Measurements from ENCODE around the gene MIDN.

MIDN gene

DNA sequence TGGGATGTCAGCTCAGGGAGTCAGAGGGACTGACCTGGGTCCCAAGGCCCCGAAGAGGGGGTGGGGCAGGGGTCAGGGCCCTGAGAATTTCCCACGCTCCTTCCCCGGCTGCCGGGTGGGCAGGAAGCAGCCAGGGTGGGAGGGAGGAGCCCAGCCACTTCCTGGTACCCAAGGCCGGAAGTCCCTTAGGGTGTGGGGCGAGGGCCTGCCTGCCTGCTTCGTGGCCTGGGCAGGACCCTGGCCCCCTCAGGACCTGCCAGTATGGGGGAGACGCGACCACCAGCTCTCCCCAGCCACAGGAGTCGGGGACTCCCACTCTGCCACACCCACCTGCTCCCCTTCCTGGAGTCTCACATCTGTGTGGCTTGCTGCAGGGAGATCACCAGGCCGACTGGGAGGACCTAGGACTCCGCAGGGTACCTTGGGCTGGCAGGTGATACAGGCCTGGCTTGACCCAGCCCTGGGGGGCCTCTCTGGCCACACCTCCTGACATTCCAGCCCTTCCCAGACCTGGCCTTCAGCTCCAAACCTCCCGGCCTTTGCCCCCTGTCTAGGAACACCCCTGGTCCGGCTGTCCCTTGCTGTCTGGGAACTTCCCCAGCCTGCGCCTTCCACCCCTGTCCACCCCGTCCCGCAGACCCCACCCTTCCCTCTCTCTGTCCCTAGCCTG, 11.0 kb downstream of the MIDN start:
- DNase-seq, result peak in 3 of 5 experiments; percentile 61 to 88 (median 77)

- DNase-seq, result peak in 3 of 5 experiments; percentile 40 to 60 (median 55)
These were observed 11.7 kb downstream of the MIDN start for GRCh38 chr19:1259876-1260748.

DNA sequence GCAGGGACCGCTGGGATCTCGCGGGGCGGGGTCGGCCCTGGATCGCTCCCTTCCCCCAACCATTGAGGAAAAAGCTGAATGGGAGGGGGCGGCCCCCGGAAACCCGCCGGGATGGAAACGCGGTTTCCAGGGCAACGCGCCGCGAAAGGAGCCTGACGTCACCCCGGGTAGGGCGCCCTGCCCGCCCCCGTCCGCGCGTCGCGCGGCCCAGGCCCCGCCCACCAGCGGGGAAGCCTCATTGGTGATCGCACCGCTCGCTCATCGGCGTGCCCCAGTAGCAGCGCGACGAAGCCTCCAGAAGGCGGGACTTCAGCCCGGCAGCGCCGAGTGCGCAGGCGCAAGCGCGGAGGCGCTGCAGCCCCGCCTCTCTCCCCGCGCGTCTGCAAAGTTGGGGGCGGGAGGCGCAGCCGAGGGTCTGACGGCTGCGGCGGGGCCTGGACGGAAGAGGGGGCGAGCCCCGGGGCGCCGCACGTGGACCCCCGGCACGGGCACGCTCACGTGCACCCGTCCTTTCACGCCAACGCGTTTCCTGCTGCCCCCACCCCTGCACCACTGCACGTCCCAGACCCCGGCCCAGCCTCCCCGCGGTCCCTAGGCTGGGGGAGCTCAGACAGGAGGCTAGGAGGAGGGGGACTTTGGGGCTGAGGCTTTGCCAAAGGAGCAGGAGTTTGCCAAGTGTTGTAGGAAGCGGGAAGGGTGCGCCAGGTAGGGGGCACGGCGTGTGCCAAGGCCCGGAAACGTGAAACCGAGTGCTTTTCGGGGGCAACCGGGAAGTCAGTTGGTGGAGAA, 12.6 kb downstream of the MIDN start:
- DNase-seq, result peak; percentile 94 to 97 (median 96)

GRCh38 chr19:1261538-1261797, 13.1 kb downstream of the MIDN start:
- DNase-seq, result peak in 1 of 5 experiments; percentile 41

DNA sequence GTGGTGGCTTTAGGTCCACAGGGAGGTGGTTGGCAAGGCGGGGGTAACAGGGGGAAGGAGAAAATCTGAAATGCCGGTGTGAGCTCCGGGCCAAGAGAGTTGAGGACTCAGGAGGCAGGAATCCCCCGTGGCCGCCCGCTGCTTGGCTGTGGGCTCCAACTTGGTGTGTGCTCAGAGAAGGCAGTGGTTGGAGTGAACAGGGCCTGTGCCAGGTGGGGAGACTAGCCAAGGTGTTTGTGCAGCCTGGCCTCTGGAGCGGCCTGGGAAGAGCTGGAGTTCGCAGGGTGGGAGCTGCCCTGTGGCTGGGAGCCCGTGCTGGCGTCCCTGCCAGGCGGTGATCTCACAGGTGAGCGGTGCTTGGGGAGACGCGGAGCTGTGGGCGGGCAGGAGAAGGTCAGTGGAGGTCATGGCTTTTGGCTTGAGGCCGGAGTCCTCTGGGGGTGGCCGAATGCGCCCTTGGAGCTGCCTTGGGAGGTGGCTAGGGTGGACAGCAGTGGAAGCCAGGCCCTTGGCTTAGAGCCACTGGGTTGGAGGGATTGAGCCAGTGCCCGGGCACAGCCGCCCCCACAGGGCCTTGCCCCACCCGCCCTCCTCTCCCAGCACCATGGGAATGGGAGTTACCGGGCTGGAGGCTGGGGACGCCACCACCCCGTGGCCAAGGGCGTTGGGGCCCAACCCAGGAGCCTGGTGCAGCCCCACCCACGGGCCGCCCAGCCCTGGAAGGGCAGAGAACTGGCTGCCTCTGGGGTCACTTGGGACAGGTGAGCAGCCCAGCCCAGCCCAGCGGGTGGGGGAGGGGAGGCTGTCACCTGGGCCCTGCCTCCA, 13.6 kb downstream of the MIDN start:
- peak in 2 of 5 experiments; percentile 44 to 50 for DNase-seq

- no peak for DNase-seq
These were observed 14.3 kb downstream of the MIDN start for GRCh38 chr19:1262623-1263123.

DNA sequence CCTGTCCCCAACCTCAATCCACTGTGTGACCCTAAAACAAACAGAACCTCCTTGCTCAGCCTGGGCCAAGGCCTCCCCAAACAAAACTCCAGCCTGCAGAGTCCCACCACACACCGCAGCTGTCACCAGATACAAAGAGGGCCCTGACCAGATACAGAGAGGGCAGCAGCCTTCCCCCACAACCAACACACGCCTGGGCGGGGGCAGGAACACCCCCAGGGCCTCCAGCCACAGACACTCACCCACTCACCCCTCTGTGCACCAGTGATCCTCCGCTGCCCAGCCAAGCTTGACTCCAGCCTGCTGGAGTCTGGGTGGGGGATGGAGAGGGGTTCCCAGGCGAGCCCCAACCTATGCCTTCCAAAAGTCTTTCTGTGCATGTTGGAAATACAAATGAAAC, 14.8 kb downstream of the MIDN start:
- no peak for DNase-seq

DNA sequence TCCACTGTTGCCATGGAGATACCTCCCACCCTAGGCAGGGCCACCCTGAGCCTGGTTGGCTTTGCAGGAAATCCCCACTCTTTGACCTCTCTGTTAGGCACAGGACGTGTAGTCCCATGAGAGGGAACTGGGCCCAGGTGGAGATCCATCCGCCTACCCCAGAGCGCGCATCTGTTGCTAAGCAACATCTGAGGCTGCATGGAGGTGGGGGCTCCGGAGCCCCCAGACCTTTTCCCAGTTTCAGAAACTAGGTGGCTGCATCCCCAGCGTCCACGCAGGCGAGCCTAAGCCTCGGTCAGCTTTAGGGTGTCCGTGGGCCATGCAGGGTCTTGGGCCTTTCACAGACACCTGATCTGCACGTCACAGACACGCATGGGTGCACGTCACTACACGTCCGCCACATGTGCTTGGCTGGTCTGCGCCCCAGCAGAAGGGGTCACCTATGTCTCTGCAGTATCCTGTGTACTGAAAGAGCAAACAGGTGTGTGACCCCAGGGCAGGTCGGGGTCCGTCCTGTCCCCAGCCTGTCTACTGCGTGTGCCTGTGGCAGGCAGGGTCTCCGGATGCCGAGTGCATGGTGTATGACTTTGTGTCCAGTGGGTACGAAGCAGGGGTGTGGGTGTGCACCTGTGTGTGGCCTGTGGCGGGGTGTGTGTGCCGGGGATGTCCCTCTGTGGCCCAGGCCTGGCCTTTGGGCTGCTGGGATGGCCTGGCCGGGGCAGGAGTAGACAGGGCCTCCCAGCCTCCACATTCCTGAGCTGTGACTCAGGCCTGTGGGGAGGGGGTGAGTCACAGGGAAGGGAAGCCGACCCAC, 16.6 kb downstream of the MIDN start:
- no peak for DNase-seq

DNA sequence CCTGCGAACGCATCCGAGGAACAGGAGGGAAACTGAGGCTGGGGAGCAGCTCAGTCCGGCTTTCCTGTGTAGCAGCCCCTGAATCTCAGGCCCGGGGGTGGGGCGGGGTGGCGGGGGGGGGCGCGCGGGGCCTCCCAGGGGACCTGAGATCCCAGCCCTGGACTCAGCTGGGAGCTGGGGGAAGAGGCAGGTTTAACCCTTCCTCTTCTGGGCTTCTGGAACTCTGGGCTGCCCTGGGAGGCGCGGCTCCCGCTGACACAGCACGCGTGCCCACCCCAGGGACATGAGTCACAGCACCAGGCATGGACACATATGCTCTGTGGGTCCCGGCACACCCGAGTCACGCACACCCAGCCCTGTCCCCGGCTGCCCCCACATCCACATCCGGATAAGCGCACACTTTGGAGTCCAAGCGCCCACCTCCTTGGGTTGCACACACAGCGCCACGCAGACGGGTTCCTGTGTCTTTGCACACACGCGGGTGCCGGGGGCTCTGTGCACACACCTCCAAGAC, 17.3 kb downstream of the MIDN start:
- DNase-seq, result peak in 2 of 5 experiments; percentile 38 to 58

- DNase-seq, result peak; percentile 61 to 88 (median 79)
These were observed 17.9 kb downstream of the MIDN start for GRCh38 chr19:1266129-1266915.

- peak in 4 of 5 experiments; percentile 54 to 60 (median 57) for DNase-seq
These were observed 18.6 kb downstream of the MIDN start for GRCh38 chr19:1266916-1267476.

DNA sequence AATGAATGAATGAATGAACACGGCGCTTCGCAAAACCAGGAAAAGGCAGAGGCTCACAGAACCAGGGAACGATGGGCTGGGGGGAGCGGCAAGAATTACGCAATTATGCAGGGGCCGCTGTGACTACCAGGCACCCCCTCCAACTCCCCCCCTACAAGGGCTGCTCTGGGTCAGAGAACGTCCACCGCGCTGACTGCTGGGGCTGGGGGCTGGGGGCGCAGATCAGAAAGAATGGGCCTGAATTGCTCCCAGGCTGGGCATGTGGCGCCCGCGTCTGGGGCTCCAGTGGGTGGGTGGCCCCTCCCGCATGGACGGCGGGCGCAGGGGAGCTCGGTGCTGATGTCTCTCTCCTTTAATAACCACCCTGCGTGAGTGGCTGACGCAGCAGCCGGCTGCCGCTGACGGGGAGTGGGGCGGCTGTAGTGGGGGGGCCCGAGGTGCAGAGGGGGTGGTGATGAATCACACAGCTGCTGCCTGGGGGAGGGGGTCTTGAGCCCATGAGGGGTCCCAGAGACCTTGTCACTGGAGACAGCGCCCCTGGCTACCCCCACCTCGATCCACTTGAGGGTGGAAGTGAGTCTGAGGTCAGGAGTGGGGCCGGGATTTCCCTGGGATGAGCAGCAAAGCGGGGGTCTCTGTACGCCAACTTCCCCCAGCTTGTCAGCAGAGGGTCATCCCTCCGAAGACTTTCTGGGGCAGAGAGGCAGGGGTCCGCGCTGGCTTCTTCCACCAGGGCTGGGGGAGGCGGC, 19.3 kb downstream of the MIDN start:
- no peak for DNase-seq

- DNase-seq, result no peak
These were observed 20.1 kb downstream of the MIDN start for GRCh38 chr19:1268226-1269064.

DNA sequence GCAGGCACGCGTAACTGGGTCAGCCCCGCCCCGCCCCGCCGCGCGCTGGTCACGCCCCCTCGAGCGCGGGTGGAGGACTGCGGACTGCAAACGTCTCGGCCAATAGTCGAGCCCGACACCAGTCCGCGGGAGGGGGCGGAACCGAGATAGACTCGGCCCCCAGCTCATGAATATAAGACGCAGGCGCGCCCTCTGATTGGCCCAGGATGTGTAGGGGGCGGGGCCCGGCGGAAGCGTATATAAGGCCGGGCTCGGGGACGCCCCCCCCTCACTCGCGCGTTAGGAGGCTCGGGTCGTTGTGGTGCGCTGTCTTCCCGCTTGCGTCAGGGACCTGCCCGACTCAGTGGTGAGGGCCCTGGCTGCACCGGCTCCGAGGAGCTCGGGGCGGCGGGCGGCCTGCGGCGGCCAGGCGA, 20.7 kb downstream of the MIDN start, which contains the start of gene CIRBP:
CIRBP (plus strand) TSS at position 268 of the 413 bp plus-strand sequence. CDS start 1,602 bp downstream, outside the sequence.
- DNase-seq, result peak; percentile 98 to 99 (median 99)

- DNase-seq, result peak; percentile 77 to 91 (median 79)
These were observed 21.3 kb downstream of the MIDN start for GRCh38 chr19:1269478-1270212.

- DNase-seq, result peak in 1 of 5 experiments; percentile 39
These were observed 21.9 kb downstream of the MIDN start for GRCh38 chr19:1270213-1270853.
